DMS 273 (cell line): ENCODE measurements around the gene GGT1.
"Not testable (repeated sequence)": the region's sequence is repeated elsewhere in the genome, so short reads cannot be mapped to it uniquely, and the experiment has no call there.

Experiments used
- DNase-seq: peaks from one replicate; lab custom pipeline; 2025; ENCODE audit not compliant: unreplicated experiment; lab: John Stamatoyannopoulos, UW

Gene GGT1

GRCh38 chr22:24602847-24603769 lies at the start of gene GGT1:
GGT1 (plus strand) TSS chr22:24603193; CDS start chr22:24611082, 7,889 bp downstream.
- not testable (repeated sequence) for DNase-seq

GRCh38 chr22:24553597-24554312 lies 49.2 kb upstream of the GGT1 start:
- DNase-seq: peak; percentile 35

- peak; percentile 46 for DNase-seq
These were observed 48.5 kb upstream of the GGT1 start, which contains the start of gene GUCD1 for GRCh38 chr22:24554313-24555164. GUCD1 (minus strand) TSS chr22:24555138; CDS start chr22:24554991, 147 bp downstream.

- peak; percentile 98 for DNase-seq
These were observed 47.6 kb upstream of the GGT1 start, which contains the start of gene SNRPD3 for GRCh38 chr22:24555165-24556039. SNRPD3 (plus strand) TSS chr22:24555999; CDS start chr22:24557675, 1,676 bp downstream.

GRCh38 chr22:24559471-24559870 lies 43.5 kb upstream of the GGT1 start:
- no peak for DNase-seq

- DNase-seq: no peak
These were observed 39.7 kb upstream of the GGT1 start for GRCh38 chr22:24563246-24563645.

GRCh38 chr22:24564376-24565058 lies 38.5 kb upstream of the GGT1 start:
- no peak for DNase-seq

DNA sequence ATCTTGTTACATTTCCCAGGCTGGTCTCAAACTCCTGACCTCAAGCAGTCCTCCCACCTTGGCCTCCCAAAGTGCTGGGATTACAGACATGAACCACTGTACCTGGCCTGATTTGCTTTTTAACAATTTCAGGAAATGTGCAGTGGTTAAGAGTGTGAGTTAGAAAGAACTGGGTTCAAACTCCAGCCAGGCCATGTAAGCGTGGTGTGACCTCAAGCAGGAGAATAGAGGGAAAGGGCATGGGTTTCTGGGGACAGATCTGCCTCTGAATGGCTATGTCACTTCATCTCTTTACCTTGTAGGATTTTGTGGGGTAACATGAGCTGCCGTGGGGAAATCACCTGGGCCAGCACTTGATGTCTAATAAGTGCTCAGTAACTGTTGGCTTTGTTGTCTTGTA lies 37.9 kb upstream of the GGT1 start:
- DNase-seq: no peak

DNA sequence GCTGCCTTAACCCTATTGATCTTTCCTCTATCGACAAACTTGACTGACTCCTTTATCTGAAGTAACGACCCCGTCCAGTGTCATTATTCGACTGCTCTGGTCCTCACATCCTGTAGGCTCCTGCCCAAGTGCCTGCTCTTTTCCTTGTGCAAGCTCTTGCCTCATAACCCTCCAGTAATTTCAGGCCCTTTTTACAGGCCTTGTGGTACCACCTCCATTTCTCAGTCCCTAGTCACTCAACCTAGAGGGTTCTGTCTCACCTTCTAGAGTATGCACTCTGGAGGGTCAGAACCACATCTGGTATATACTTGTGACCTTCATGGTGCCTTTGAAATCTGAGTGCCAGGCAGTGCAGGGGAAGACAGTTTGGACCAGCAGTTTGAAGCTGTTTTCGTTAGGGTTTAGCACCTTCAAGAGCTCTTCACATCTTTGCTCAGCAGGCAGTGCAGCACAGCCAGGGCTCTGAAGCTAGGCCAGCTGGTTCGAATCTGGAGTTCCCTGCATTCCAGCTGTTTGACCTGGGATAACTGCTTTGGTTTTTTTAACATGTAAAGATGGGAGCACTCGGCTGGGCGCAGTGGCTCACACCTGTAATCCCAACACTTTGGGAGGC lies 36.0 kb upstream of the GGT1 start:
- no peak for DNase-seq

DNA sequence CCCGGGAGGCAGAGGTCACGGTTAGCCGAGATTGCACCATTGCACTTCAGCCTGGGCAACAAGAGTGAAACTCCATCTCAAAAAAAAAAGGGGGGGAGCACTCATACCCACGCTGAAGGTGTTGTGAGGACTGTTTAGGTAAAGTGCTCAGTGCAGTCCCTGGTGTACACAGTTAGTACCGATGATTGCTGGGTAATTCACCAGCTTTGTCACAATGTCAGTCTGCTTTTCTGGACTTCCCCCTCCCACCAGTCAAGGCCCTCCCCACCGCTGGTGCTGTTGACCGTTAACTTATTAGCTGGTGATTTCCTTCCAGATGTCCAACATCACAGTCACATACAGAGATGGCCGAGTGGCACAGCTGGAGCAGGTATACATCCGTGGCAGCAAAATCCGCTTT lies 35.3 kb upstream of the GGT1 start:
- no peak for DNase-seq

DNA sequence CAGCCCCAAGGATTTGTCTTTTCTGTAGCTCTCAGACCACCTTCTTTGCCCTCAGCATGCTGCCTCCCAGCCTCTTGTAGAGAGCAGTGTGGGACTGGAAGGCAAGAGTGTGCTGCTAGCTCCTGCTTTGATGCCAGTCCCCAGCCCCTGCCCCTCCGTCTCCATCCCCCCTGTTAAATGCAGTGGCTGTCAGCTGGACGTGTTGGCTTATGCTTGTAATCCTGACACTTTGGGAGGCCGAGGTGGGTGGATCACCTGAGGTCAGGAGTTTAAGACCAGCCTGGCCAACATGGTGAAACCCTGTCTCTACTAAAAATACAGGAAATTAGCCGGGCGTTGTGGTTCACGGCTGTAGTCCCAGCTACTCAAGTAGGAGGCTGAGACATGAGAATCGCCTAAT lies 31.7 kb upstream of the GGT1 start:
- no peak for DNase-seq

DNA sequence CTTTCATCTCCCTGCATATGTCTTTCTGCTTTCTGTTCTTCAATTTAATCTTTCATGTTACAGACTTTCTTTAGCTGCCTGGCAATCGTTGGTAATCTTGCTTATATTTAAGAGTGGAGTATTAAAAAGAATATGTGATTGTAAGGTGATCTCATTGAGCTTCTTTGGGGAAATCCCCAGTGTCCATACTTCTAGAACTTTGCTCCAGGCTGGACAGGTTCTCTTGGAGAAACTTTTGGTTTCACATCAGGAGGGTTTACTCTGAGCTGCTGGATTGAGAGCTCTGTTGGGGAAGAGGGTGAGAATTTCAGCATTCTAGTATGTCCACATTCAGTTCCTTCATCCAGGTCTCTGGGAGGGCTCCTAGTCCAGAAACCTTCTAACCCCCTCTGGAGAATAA lies 26.2 kb upstream of the GGT1 start:
- no peak for DNase-seq

DNA sequence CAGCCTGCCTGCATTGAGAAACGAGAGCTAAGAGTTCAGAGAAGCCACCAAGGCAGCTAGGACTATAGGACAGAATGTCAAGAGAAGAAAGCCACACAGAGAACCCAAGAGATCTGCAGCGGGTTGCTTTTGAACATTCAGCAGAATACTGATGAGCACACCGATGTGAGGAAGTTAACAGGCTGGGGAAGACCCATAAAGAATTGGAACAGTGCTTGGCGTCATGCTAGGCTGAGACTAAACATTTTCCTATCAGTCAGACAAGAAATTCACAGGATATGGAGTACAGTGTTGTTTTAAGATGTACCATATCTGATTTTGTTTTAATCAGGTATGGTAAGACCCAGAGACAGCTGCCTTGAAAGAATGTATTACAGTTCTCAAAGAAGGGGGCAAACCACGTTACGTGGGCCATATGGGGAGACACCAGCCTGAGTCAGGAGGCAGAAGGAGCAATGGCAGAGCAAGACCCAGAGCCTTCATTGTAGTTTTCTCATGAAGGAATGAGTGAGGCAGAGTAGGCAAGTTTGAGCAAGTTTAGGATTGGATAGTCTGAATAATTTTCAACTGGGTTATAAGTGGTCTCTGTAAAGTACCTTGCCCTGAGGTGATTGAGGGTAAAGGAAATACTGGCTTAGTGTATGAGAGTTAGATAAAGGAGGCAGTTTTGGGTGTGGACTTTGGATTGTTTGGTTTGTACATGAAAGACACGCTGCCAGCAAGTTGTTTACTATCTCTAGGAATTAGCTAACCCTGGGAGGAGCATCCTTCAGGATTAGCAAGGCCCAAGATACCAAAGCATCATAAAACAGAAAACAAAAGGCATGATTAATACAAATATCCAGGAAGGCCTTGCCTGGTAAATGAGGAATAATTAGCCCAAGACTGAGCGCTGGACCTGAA lies 24.4 kb upstream of the GGT1 start:
- DNase-seq: no peak

DNA sequence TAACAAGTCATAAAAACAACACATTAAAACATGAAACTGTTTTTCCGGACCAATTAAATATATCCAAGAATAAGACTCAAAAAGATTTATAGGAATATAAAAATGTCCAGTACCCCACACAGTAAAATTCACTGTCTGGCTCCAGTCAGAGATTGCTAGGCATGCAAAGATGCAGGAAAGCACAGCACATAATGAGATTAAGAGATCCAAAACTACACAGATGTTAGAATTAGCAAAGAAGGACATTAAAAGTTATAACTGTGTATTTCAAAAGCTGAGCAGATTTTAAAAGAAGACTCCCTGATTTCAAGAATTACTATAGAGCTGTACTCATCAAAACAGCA lies 23.8 kb upstream of the GGT1 start:
- DNase-seq: no peak

GRCh38 chr22:24580276-24580675 lies 22.7 kb upstream of the GGT1 start:
- no peak for DNase-seq

GRCh38 chr22:24582056-24582814 lies 20.8 kb upstream of the GGT1 start:
- DNase-seq: no peak
